CD4-positive, alpha-beta T cell treated with Interleukin-17A for 4 hours (primary cell): ENCODE data around the gene USP25.
A peak's percentile ranks its signal among the peaks of the same experiment; 100 is the strongest.

Experiments
- DNase-seq: peaks from one replicate; pipeline ENCODE4 v3.0.0-alpha.2; 2020; ENCODE audit warnings: mixed read lengths

Gene USP25, protein sequence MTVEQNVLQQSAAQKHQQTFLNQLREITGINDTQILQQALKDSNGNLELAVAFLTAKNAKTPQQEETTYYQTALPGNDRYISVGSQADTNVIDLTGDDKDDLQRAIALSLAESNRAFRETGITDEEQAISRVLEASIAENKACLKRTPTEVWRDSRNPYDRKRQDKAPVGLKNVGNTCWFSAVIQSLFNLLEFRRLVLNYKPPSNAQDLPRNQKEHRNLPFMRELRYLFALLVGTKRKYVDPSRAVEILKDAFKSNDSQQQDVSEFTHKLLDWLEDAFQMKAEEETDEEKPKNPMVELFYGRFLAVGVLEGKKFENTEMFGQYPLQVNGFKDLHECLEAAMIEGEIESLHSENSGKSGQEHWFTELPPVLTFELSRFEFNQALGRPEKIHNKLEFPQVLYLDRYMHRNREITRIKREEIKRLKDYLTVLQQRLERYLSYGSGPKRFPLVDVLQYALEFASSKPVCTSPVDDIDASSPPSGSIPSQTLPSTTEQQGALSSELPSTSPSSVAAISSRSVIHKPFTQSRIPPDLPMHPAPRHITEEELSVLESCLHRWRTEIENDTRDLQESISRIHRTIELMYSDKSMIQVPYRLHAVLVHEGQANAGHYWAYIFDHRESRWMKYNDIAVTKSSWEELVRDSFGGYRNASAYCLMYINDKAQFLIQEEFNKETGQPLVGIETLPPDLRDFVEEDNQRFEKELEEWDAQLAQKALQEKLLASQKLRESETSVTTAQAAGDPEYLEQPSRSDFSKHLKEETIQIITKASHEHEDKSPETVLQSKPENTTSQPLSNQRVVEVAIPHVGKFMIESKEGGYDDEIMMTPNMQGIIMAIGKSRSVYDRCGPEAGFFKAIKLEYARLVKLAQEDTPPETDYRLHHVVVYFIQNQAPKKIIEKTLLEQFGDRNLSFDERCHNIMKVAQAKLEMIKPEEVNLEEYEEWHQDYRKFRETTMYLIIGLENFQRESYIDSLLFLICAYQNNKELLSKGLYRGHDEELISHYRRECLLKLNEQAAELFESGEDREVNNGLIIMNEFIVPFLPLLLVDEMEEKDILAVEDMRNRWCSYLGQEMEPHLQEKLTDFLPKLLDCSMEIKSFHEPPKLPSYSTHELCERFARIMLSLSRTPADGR

GRCh38 chr21:15729674-15730483 lies at the start of gene USP25:
Gene USP25 (plus strand): TSS chr21:15729982. CDS start chr21:15730394, 412 bp downstream.
- peak; percentile 94 for DNase-seq

- no peak for DNase-seq
These were observed 47.4 kb upstream of the USP25 start for GRCh38 chr21:15682186-15682895.

DNA sequence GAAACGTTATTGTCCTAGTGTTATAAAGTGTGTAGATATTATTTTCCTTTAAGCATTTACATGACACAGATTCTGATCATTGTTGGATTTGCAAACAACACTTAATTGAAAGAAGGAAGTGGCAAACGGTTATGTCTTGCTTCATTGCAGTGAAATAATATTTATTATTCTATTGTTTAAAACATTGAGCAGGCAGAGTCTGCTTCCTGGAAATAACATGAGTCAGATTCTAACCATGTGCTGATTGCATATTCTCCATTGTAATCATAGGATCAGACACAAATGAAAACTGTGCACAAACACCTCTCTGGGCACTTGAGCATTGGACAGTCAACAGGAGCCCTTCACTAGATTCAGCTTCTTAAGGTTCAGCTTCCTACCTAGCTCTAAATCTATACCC lies 46.8 kb upstream of the USP25 start:
- no peak for DNase-seq

- no peak for DNase-seq
These were observed 43.3 kb upstream of the USP25 start for GRCh38 chr21:15686506-15686905.

- DNase-seq = no peak
These were observed 42.6 kb upstream of the USP25 start for GRCh38 chr21:15687208-15687607.

- DNase-seq = no peak
These were observed 41.8 kb upstream of the USP25 start for GRCh38 chr21:15688016-15688415.

GRCh38 chr21:15688809-15689208 lies 41.0 kb upstream of the USP25 start:
- DNase-seq = no peak

DNA sequence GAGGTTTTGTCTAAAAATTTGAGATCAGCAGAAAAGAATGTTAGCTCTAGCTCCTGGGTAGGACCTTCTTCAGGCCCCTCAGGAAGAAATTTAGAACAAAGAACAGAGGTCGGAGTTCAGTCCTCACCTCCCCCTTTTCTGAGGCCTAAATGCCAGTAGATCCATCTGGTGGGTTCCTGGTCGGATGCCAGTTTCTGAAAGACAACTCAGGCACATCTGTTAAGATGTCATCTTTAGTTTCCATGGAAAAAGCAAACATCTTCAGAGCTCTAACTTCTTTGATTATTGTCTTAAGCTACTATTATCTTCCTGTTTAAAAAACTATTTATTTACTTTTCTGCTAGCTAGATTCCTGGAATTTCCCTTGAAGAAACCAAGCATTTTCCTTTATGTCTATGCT lies 37.1 kb upstream of the USP25 start:
- DNase-seq = no peak

DNA sequence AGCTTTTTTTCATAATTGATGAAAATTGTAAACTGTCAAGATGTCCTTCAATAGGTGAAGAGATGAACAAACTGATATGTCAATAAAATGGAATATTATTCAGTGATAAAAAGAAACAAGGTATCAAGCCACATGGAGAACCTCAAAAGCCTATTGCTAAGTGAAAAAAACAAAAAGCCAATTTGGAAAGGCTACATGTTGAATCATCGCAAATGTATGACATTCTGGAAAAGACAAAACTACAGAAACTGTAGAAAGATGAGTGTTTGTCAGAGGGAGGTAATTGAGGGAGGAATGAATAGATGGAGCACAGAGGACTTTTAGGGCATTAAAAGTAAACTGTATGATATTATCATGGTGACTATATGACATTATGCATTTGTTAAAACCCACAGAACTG lies 34.5 kb upstream of the USP25 start:
- DNase-seq = no peak

GRCh38 chr21:15701830-15702229 lies 28.0 kb upstream of the USP25 start:
- DNase-seq = no peak

DNA sequence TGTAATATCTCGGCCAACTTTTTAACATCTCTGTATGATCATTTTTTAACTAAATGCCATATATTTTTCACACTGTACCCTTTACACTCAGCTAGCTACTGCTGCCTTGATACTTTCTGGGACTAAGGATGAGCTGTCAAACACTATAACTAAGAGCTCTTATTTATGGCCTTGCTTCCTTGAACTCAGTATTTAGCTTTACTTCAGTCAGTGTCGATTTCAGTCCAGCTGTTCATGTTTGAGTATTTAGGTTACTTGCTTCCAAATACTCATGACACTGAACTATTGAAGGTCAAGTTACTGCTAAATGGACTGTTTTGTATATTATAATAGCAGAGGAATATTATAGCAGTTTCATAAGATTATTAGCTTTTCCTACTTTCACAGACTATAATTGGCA lies 25.9 kb upstream of the USP25 start:
- no peak for DNase-seq

- no peak for DNase-seq
These were observed 23.1 kb upstream of the USP25 start for GRCh38 chr21:15706696-15707095.

GRCh38 chr21:15713412-15713811 lies 16.4 kb upstream of the USP25 start:
- DNase-seq = no peak

- DNase-seq = no peak
These were observed 11.1 kb upstream of the USP25 start for GRCh38 chr21:15718711-15719110.

GRCh38 chr21:15719976-15720375 lies 9.8 kb upstream of the USP25 start:
- no peak for DNase-seq

GRCh38 chr21:15722591-15723324 lies 7.0 kb upstream of the USP25 start:
- DNase-seq = no peak

- no peak for DNase-seq
These were observed 3.8 kb upstream of the USP25 start for GRCh38 chr21:15725949-15726348.

- no peak for DNase-seq
These were observed 1.7 kb upstream of the USP25 start for GRCh38 chr21:15728046-15728445.

DNA sequence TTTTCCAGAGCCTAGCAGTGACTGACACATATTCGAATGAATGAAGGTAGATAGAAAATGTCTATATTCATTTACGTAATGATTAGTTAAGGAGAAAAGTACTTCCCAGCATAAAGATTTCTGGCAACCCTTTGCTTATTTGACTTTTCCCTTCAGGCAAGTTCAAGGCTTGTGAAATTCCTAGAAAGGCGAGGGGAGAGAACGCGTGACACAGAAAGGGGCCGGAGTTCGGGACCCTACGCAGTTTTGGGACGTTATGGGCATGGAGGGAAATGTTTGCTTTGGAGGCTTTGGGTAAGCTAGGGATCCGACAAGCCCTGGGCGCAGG lies 472 bp upstream of the USP25 start:
- DNase-seq = no peak

DNA sequence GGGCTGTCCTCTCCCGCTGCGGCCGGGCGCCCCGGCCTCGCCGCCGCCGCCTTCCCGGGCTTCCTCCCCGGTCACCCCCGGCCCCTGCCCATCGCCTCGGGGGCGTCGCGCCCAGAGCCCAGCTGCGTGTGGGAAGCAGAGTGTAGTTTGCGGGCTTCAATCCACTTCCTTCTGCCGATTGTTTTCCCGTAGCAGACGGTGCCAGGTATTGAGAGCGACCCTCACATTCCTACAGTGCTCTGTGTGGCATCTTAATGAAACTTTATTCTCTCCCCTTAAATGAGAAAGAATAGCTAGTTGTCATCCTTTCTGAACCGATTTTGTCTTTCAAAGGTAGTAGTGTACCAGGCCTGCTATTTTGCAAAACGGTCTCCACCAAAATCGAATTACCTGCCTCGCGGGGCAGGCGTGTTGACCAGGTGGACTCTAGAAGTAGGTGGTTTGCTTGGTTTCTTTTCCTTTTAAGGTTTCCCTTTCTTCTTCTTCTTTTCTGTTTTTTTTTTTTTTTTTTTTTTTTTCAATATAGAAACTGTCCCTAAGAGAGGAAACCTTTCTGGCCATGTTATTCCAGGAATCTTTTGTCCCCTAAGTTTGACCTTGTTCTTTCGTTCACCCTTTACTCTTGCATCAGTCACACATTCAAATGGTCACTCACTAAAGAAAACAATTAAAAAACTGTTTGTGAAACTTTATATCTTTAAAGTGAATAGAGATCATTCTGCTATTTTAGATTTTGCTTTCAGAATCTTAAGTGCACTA lies 881 bp downstream of the USP25 start:
- no peak for DNase-seq

- DNase-seq = no peak
These were observed 1.4 kb downstream of the USP25 start for GRCh38 chr21:15731243-15731613.
